AG04449 (cell line): ENCODE measurements around the gene BFSP1.

Experiments used
- CTCF ChIA-PET: fragments of 350-600 bp; formaldehyde crosslinking; extraction: SDS; loops from one replicate; lab custom pipeline; 2021; ENCODE audit warnings: antibody characterized with exemption; lab: Yijun Ruan, JAX
- POLR2A ChIA-PET: fragments of 400-600, 350-600 bp; formaldehyde crosslinking; extraction: SDS; loops from one replicate; lab custom pipeline; 2020; ENCODE audit warnings: antibody characterized with exemption, inconsistent platforms; lab: Yijun Ruan, JAX
- DNase-seq: peaks from one replicate; pipeline ENCODE4 v3.0.0-alpha.2; 2010; ENCODE audit warnings: low read depth, low spot score
- H3K4me3 ChIP-seq: 2 replicates; pipeline ENCODE4 v1.5.1; 2011; ENCODE audit warnings: low read depth, mild to moderate bottlenecking, control low read depth, low read length
- CTCF ChIP-seq: IDR thresholded peaks from one replicate; pipeline ENCODE4 v1.5.1; 2011; ENCODE audit warnings: mild to moderate bottlenecking, moderate library complexity, low read length, control low read depth, inconsistent platforms; ENCODE audit not compliant: insufficient read depth; ENCODE audit errors: missing control alignments

BFSP1 gene

GRCh38 chr20:17568045-17568788, 37.0 kb upstream of the BFSP1 start:
- ChIA-PET POLR2A (no interaction called here), CTCF (no interaction called here)
- DNase-seq: no peak
- peak overlapping the region; percentile 82 for H3K4me3 ChIP-seq
- TF ChIP-seq CTCF: no peak

- ChIA-PET CTCF (no interaction called here), POLR2A (no interaction called here)
- TF ChIP-seq CTCF: no peak
- no peak for DNase-seq
- H3K4me3 ChIP-seq: no peak overlapping the region
Measured at GRCh38 chr20:17566345-17566744, 35.2 kb upstream of the BFSP1 start.

- no peak for TF ChIP-seq CTCF
- DNase-seq: no peak
- ChIA-PET CTCF (no interaction called here), POLR2A (no interaction called here)
- H3K4me3 ChIP-seq: no peak overlapping the region
Measured at GRCh38 chr20:17565169-17565845, 34.1 kb upstream of the BFSP1 start.

- peak; percentile 93 for DNase-seq
- no peak for TF ChIP-seq CTCF
- CTCF ChIA-PET: interaction anchor here (0.6 to 1.7 kb wide), 2 partner anchors 10 to 18 kb away, joined by 3 to 6 read pairs; no protein-coding TSS in a partner anchor
- POLR2A ChIA-PET: interaction anchor here (0.6 to 1.3 kb wide), 2 partner anchors 10 to 21 kb away, joined by 3 read pairs; no protein-coding TSS in a partner anchor
- no peak overlapping the region for H3K4me3 ChIP-seq
Measured at GRCh38 chr20:17562804-17563305, 31.7 kb upstream of the BFSP1 start.

- POLR2A ChIA-PET: interaction anchor here (0.6 kb wide), 1 partner anchor 461 kb away, joined by 4 read pairs; no protein-coding TSS in a partner anchor
- DNase-seq: no peak
- CTCF ChIA-PET: interaction anchor here (2.6 to 7.3 kb wide), 2 partner anchors 10 to 17 kb away, joined by 8 to 44 read pairs; partner anchors contain the start of gene DSTN
- no peak for TF ChIP-seq CTCF
- no peak overlapping the region for H3K4me3 ChIP-seq
Measured at GRCh38 chr20:17560344-17561074, 29.3 kb upstream of the BFSP1 start.
